Lower lobe of right lung (tissue), 2 donors: ENCODE data around the gene ADAT1. TPM values are rescaled to one million over a fixed set of nuclear protein-coding genes. Genes with fewer than 3 reads are reported as not detected.

ENCODE experiments used
- ATAC-seq, 2 donors: fragments of 200-7000 bp; cut with Tn5 transposase; one replicate each; pipeline ENCODE4 v1.9.1; 2020 to 2022; ENCODE audit warnings: mild to moderate bottlenecking in 2 of 2, moderate library complexity in 2 of 2
- DNase-seq: peaks from one replicate; pipeline ENCODE4 v3.0.0-alpha.2; 2020
- H3K27ac ChIP-seq: fragments of 200-600 bp; one replicate; pipeline ENCODE4 v1.8.0; 2022
- H3K27me3 ChIP-seq: fragments of 200-600 bp; one replicate; pipeline ENCODE4 v1.8.0; 2022; ENCODE audit warnings: low read depth
- H3K36me3 ChIP-seq: fragments of 200-600 bp; one replicate; pipeline ENCODE4 v1.8.0; 2022; ENCODE audit warnings: mild to moderate bottlenecking
- H3K4me1 ChIP-seq: fragments of 200-600 bp; one replicate; pipeline ENCODE4 v1.8.0; 2022
- H3K4me3 ChIP-seq: fragments of 200-600 bp; one replicate; pipeline ENCODE4 v1.8.0; 2022; ENCODE audit warnings: mild to moderate bottlenecking
- H3K9me3 ChIP-seq: fragments of 200-600 bp; one replicate; pipeline ENCODE4 v1.8.0; 2022
- CTCF ChIP-seq: fragments of 200-600 bp; IDR thresholded peaks from one replicate; pipeline ENCODE4 v1.8.0; 2022; ENCODE audit warnings: antibody characterized with exemption, mild to moderate bottlenecking
- intact Hi-C: fragments of 100-400 bp; cut with DNase I; formaldehyde crosslinking; loops from one replicate; pipeline ENCODE4 v1.11.0; 2022
- total RNA-seq: library from RNA; stranded (reverse); fragmentation: NEBNext Ultra II Directional; extraction: Animal tissue kit (Norgen Biotek cat#: 25700); gene quantifications from one replicate; pipeline ENCODE4 v1.2.1, GENCODE V29; 2021
- donor health status: DM: no; HTN: yes; CAD: no; lungs with severe emphysema.

ADAT1 gene
- total RNA-seq, 1 donor from 2014 or later = 50.2 TPM

- Histone ChIP-seq H3K27me3 (no peaks in the 10 kb centered on the region), H3K36me3 (peaks cover 80% of the 10 kb centered on the region), H3K27ac (peak overlapping the region; percentile 8), H3K9me3 (no peaks in the 10 kb centered on the region), H3K4me3 (no peak overlapping the region), H3K4me1 (peaks cover 10% of the 10 kb centered on the region)
- ATAC-seq (no peak), DNase-seq (no peak)
- TF ChIP-seq CTCF = no peak
- intact Hi-C loops = no loop called here
Observed at GRCh38 chr16:75628351-75628750, 5.3 kb upstream of the ADAT1 start.

GRCh38 chr16:75627851-75628250, 4.8 kb upstream of the ADAT1 start:
- Histone ChIP-seq H3K36me3 (peaks cover 75% of the 10 kb centered on the region), H3K4me1 (peaks cover 10% of the 10 kb centered on the region), H3K4me3 (no peak overlapping the region), H3K9me3 (no peaks in the 10 kb centered on the region), H3K27ac (peak overlapping the region; percentile 8), H3K27me3 (no peaks in the 10 kb centered on the region)
- ATAC-seq (no peak), DNase-seq (no peak)
- intact Hi-C loops = no loop called here
- TF ChIP-seq CTCF = no peak

DNA sequence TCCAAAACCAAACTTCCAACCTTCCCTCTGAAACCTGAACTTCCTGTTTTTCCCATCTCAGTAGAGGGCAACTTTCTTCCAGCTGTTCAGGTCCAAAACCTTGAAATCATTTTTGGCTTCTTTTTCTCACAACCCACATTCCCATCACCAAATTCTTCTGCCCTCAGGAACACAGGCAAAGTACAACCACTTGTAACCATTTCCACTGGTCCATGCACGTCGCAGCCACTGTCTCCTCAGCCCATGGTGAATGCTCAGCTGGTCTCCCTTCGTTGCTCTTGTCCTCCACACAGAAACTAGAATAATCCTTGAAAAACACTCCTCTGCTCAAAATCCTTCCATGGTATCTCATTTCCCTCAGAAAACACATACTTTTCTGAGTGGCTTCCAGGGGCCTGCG, 3.7 kb upstream of the ADAT1 start:
- H3K4me1 ChIP-seq = peaks cover 18% of the 10 kb centered on the region
- DNase-seq = no peak
- H3K36me3 ChIP-seq = peaks cover 64% of the 10 kb centered on the region
- H3K27me3 ChIP-seq = no peaks in the 10 kb centered on the region
- no peak for TF ChIP-seq CTCF
- H3K4me3 ChIP-seq = no peak overlapping the region
- intact Hi-C loops = no loop called here
- no peak for ATAC-seq
- H3K27ac ChIP-seq = no peak overlapping the region
- no peaks in the 10 kb centered on the region for H3K9me3 ChIP-seq

DNA sequence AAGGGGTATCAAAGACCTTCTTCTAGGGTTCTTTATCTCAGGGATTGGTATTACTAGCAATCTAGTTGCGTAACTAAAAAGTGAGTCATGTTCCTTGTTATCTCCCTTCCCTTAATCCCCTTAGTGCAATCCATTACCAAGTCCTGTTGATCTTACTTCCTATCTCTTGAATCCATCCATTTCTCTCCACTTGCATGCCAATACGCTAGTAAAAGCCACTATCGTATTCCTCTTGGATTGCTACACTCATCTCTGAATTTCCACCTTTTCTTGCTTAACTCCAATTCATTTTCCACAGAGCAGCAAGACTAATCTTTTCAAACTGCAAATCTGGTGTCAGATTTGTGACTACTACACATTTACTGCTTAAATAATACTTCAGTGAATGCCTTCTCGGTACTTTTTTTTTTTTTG, 1.8 kb upstream of the ADAT1 start:
- H3K4me1 ChIP-seq = peaks cover 36% of the 10 kb centered on the region
- TF ChIP-seq CTCF = no peak
- peaks cover 52% of the 10 kb centered on the region for H3K36me3 ChIP-seq
- H3K9me3 ChIP-seq = no peaks in the 10 kb centered on the region
- no peaks in the 10 kb centered on the region for H3K27me3 ChIP-seq
- intact Hi-C loops = no loop called here
- DNase-seq (no peak), ATAC-seq (no peak)
- H3K27ac ChIP-seq = no peak overlapping the region
- H3K4me3 ChIP-seq = no peak overlapping the region

DNA sequence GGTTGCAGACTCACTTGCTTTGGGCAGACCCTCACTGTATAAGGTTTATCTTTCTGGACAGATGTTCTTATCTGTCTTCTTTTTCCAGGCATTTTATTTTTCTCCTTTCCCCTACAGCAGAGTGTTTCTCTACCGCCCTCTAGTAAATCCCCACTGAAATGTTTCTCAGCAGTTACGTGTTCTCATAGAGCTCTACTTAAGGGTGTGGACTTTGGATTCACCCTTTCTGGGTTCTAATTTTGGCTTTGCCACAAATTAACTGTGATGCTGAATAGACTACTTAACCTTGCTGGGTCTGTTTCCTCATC, 2.0 kb downstream of the ADAT1 start:
- ATAC-seq = no peak
- intact Hi-C loops = no loop called here
- no peak for TF ChIP-seq CTCF
- Histone ChIP-seq H3K27ac (no peak overlapping the region), H3K27me3 (no peaks in the 10 kb centered on the region), H3K9me3 (no peaks in the 10 kb centered on the region), H3K36me3 (peaks cover 52% of the 10 kb centered on the region), H3K4me3 (no peak overlapping the region), H3K4me1 (peaks cover 26% of the 10 kb centered on the region)
- no peak for DNase-seq
